IMR-90 (cell line): ENCODE data around the gene APOL2. TPM values are rescaled to one million over a fixed set of nuclear protein-coding genes. Genes with fewer than 3 reads are reported as not detected.
"Not testable (repeated sequence)": the region's sequence is repeated elsewhere in the genome, so short reads cannot be mapped to it uniquely, and the experiment has no call there.

Experiments used
- ATAC-seq: fragments of 200-7000 bp; cut with Tn5 transposase; 2 replicates; pipeline ENCODE4 v1.9.1; 2020; ENCODE audit warnings: low read depth, mild to moderate bottlenecking, moderate library complexity
- BruUV-seq: library from RNA; stranded (reverse); fragments of 400-500 nt; replicated peaks from 2 replicates; lab custom pipeline; 2021; lab: Mats Ljungman, UMichigan
- CTCF ChIA-PET: fragments of 300-600 bp; formaldehyde crosslinking; extraction: SDS; loops from one replicate; lab custom pipeline; 2021; ENCODE audit warnings: antibody characterized with exemption; lab: Yijun Ruan, JAX
- POLR2A ChIA-PET: fragments of 300-600 bp; sonication (Branson Sonifier 250); formaldehyde crosslinking; loops from one replicate; lab custom pipeline; 2022; ENCODE audit warnings: antibody characterized with exemption; ENCODE audit not compliant: unreplicated experiment; lab: Charles Lee
- DNase-seq: peaks from one replicate; pipeline ENCODE4 v3.0.0; 2013
- H2AFZ ChIP-seq: replicated peaks from 2 replicates; pipeline ENCODE3; 2013; ENCODE audit warnings: low read length, mild to moderate bottlenecking; ENCODE audit not compliant: poor library complexity
- H2AK5ac ChIP-seq: 2 replicates; pipeline ENCODE4 v1.6.1; 2013; ENCODE audit warnings: low read depth, low read length, inconsistent platforms
- H2AK9ac ChIP-seq: replicated peaks from 2 replicates; pipeline ENCODE3; 2013; ENCODE audit warnings: mild to moderate bottlenecking, low read depth, low read length, moderate library complexity; ENCODE audit not compliant: poor library complexity
- H2BK120ac ChIP-seq: 2 replicates; pipeline ENCODE4 v1.6.1; 2013; ENCODE audit warnings: low read depth, low read length, inconsistent platforms
- H2BK15ac ChIP-seq: 3 replicates; pipeline ENCODE4 v1.6.1; 2013; ENCODE audit warnings: low read depth, low read length, inconsistent platforms
- H2BK20ac ChIP-seq: 2 replicates; pipeline ENCODE4 v1.6.1; 2013; ENCODE audit warnings: low read depth, mild to moderate bottlenecking, inconsistent platforms, low read length, moderate library complexity
- H2BK5ac ChIP-seq: 2 replicates; pipeline ENCODE4 v1.6.1; 2013; ENCODE audit warnings: mild to moderate bottlenecking, low read depth, low read length, inconsistent platforms; ENCODE audit not compliant: poor library complexity, severe bottlenecking
- H3K14ac ChIP-seq: replicated peaks from 2 replicates; pipeline ENCODE4 v1.6.1; 2013; ENCODE audit warnings: low read depth, low read length, inconsistent platforms
- H3K18ac ChIP-seq: 2 replicates; pipeline ENCODE4 v1.6.1; 2013; ENCODE audit warnings: low read depth, low read length, control low read depth
- H3K23ac ChIP-seq: 2 replicates; pipeline ENCODE4 v1.6.1; 2013; ENCODE audit warnings: low read depth, low read length, inconsistent platforms
- H3K27ac ChIP-seq: 2 replicates; pipeline ENCODE4 v1.5.1; 2013; ENCODE audit warnings: mild to moderate bottlenecking, control low read depth, low read length; ENCODE audit not compliant: insufficient read depth
- H3K27me3 ChIP-seq: 2 replicates; pipeline ENCODE4 v1.6.1; 2013; ENCODE audit warnings: low read length; ENCODE audit not compliant: control insufficient read depth, insufficient read depth
- H3K36me3 ChIP-seq: 2 replicates; pipeline ENCODE4 v1.6.1; 2013; ENCODE audit warnings: low read length, mixed read lengths; ENCODE audit not compliant: control insufficient read depth, insufficient read depth
- H3K4ac ChIP-seq: 2 replicates; pipeline ENCODE4 v1.6.1; 2013; ENCODE audit warnings: low read depth, low read length, inconsistent platforms
- H3K4me1 ChIP-seq: 2 replicates; pipeline ENCODE4 v1.6.1; 2013; ENCODE audit warnings: low read length, mixed read lengths; ENCODE audit not compliant: control insufficient read depth, insufficient read depth
- H3K4me2 ChIP-seq: 2 replicates; pipeline ENCODE4 v1.6.1; 2013; ENCODE audit warnings: low read depth, mild to moderate bottlenecking, control low read depth, low read length, moderate library complexity
- H3K4me3 ChIP-seq: 2 replicates; pipeline ENCODE4 v1.5.1; 2013; ENCODE audit warnings: low read depth, mild to moderate bottlenecking, control low read depth, low read length, moderate library complexity; ENCODE audit not compliant: insufficient read depth
- H3K56ac ChIP-seq: 2 replicates; pipeline ENCODE4 v1.6.1; 2013; ENCODE audit warnings: low read length, inconsistent platforms; ENCODE audit not compliant: insufficient read depth; ENCODE audit errors: extremely low read depth
- H3K79me1 ChIP-seq, 2 experiments: 2 replicates each; pipeline ENCODE4 v1.6.1; 2013; ENCODE audit warnings: low read length in 2 of 2, inconsistent platforms in 1 of 2, low read depth in 1 of 2
- H3K9ac ChIP-seq: 2 replicates; pipeline ENCODE4 v1.6.1; 2013; ENCODE audit warnings: low read depth, low read length, control low read depth
- H3K9me1 ChIP-seq: 2 replicates; pipeline ENCODE4 v1.6.1; 2013; ENCODE audit warnings: low read length, inconsistent platforms; ENCODE audit not compliant: insufficient read depth
- H3K9me3 ChIP-seq: 2 replicates; pipeline ENCODE4 v1.6.1; 2013; ENCODE audit warnings: low read length; ENCODE audit not compliant: control insufficient read depth, insufficient read depth
- H4K20me1 ChIP-seq: 2 replicates; pipeline ENCODE4 v1.6.1; 2013; ENCODE audit warnings: low read length, inconsistent platforms; ENCODE audit not compliant: insufficient read depth
- H4K5ac ChIP-seq: 2 replicates; pipeline ENCODE4 v1.6.1; 2013; ENCODE audit warnings: mild to moderate bottlenecking, low read depth, low read length, control low read depth
- H4K8ac ChIP-seq, 2 experiments: 2 replicates each; pipeline ENCODE4 v1.6.1; 2013; ENCODE audit warnings: low read depth in 2 of 2, low read length in 2 of 2, control low read depth in 1 of 2, inconsistent platforms in 1 of 2
- H4K91ac ChIP-seq: 2 replicates; pipeline ENCODE4 v1.6.1; 2013; ENCODE audit warnings: low read depth, low read length, inconsistent platforms; ENCODE audit not compliant: insufficient read depth
- WGBS, 2 experiments: methylation state at CpG; one replicate each; pipeline versions ENCODE4 v1.1.5 to v1.1.7; 2013; ENCODE audit warnings: missing lambda C conversion rate in 2 of 2; ENCODE audit not compliant: insufficient read length in 1 of 2; ENCODE audit errors: extremely low coverage in 2 of 2; 5-methylcytosine and 5-hydroxymethylcytosine counted together
- dilution Hi-C: fragments of 300-500 bp; cut with HindIII; formaldehyde crosslinking; loops from one replicate; pipeline ENCODE4 v1.14.3; 2018; ENCODE audit warnings: low sequenced_read_pairs; ENCODE audit not compliant: unreplicated experiment
- in situ Hi-C: fragments of 300-500 bp; cut with MboI; formaldehyde crosslinking; loops from 3 replicates; pipeline ENCODE4 v1.14.3; 2019; ENCODE audit warnings: low sequenced_read_pairs, inconsistent platforms, mixed read lengths
- intact Hi-C: fragments of 100-400 bp; cut with micrococcal nuclease; formaldehyde crosslinking; loops from 2 replicates; pipeline ENCODE4 v1.10.0; 2022
- polyA plus RNA-seq, 3 experiments: library from polyadenylated mRNA; depleted of rRNA; stranded (reverse); fragments of >200 nt; gene quantifications; 2 replicates each; pipeline ENCODE4 v1.2.3, GENCODE V29; 2012; ENCODE audit warnings: low replicate concordance in 1 of 3
- total RNA-seq: library from RNA; depleted of rRNA; stranded (reverse); fragments of >200 nt; gene quantifications from 2 replicates; pipeline ENCODE4 v1.2.3, GENCODE V29; 2012

The APOL2 gene
- total and polyA plus RNA-seq, 2 of the 4 experiments (the other 2 are of a cell fraction) = 13.1 to 57.5 TPM

GRCh38 chr22:36263886-36264664 is 24.7 kb upstream of the APOL2 start:
- H3K27ac ChIP-seq, intact Hi-C loops, H3K79me1 ChIP-seq, DNase-seq, H3K4me2 ChIP-seq, H4K20me1 ChIP-seq, H3K9me3 ChIP-seq, H2BK120ac ChIP-seq, H4K8ac ChIP-seq, H3K56ac ChIP-seq, ATAC-seq, H3K18ac ChIP-seq, H2BK15ac ChIP-seq, CTCF ChIA-PET, H3K23ac ChIP-seq, H3K9me1 ChIP-seq, in situ Hi-C loops, H3K27me3 ChIP-seq, H4K5ac ChIP-seq, H3K9ac ChIP-seq, BruUV-seq, H2BK20ac ChIP-seq, H2AFZ ChIP-seq, H3K4me3 ChIP-seq, H2AK9ac ChIP-seq, H4K91ac ChIP-seq, H3K36me3 ChIP-seq, H2AK5ac ChIP-seq, H3K14ac ChIP-seq, H2BK5ac ChIP-seq, dilution Hi-C loops, H3K4ac ChIP-seq, H3K4me1 ChIP-seq: not testable (repeated sequence)
- WGBS, 2 experiments = 100% methylated on average over 1 of the region's 7 CpGs; no CpG with 5 or more reads in 1 of the 2 experiments
- POLR2A ChIA-PET = interaction anchor here (0.7 kb wide), 1 partner anchor 52 kb away, joined by 10 read pairs; no protein-coding TSS in a partner anchor
